Skeletal muscle tissue (tissue), 4 donors: ENCODE results near the gene TPT1. TPM values are rescaled to one million over a fixed set of nuclear protein-coding genes. Genes with fewer than 3 reads are reported as not detected.
A peak's percentile ranks its signal among the peaks of the same experiment; 100 is the strongest.
"Not testable (repeated sequence)": the region's sequence is repeated elsewhere in the genome, so short reads cannot be mapped to it uniquely, and the experiment has no call there.

ENCODE experiments used
- H3K27ac ChIP-seq: one replicate; pipeline ENCODE4 v1.7.0; 2013; ENCODE audit warnings: mild to moderate bottlenecking, low read depth, low read length, inconsistent platforms
- H3K27me3 ChIP-seq, 3 donors: one replicate each; pipeline ENCODE4 v1.7.0; 2013; ENCODE audit warnings: low read length in 3 of 3; ENCODE audit not compliant: control insufficient read depth in 3 of 3, insufficient read depth in 3 of 3
- H3K36me3 ChIP-seq, 3 donors: one replicate each; pipeline ENCODE4 v1.7.0; 2013; ENCODE audit warnings: low read length in 3 of 3; ENCODE audit not compliant: control insufficient read depth in 3 of 3, insufficient read depth in 3 of 3
- H3K4me1 ChIP-seq, 3 donors: one replicate each; pipeline ENCODE4 v1.7.0; 2013; ENCODE audit warnings: low read length in 3 of 3, mild to moderate bottlenecking in 3 of 3; ENCODE audit not compliant: control insufficient read depth in 3 of 3, insufficient read depth in 3 of 3
- H3K4me3 ChIP-seq, 3 donors: one replicate each; pipeline ENCODE4 v1.7.0; 2013; ENCODE audit warnings: low read length in 3 of 3
- H3K9ac ChIP-seq, 3 donors: one replicate each; pipeline ENCODE4 v1.7.0; 2013; ENCODE audit warnings: low read length in 3 of 3, mild to moderate bottlenecking in 3 of 3, moderate library complexity in 2 of 3, low read depth in 1 of 3
- H3K9me3 ChIP-seq, 3 donors: one replicate each; pipeline ENCODE4 v1.7.0; 2013; ENCODE audit warnings: low read length in 3 of 3; ENCODE audit not compliant: control insufficient read depth in 3 of 3
- total RNA-seq: library from RNA; depleted of rRNA; stranded (reverse); fragments of >200 nt; gene quantifications from one replicate; pipeline ENCODE4 v1.2.3, GENCODE V29; 2014
- donor health status: Osteomylitis.

The TPT1 gene
- 4,283 TPM for total RNA-seq

DNA sequence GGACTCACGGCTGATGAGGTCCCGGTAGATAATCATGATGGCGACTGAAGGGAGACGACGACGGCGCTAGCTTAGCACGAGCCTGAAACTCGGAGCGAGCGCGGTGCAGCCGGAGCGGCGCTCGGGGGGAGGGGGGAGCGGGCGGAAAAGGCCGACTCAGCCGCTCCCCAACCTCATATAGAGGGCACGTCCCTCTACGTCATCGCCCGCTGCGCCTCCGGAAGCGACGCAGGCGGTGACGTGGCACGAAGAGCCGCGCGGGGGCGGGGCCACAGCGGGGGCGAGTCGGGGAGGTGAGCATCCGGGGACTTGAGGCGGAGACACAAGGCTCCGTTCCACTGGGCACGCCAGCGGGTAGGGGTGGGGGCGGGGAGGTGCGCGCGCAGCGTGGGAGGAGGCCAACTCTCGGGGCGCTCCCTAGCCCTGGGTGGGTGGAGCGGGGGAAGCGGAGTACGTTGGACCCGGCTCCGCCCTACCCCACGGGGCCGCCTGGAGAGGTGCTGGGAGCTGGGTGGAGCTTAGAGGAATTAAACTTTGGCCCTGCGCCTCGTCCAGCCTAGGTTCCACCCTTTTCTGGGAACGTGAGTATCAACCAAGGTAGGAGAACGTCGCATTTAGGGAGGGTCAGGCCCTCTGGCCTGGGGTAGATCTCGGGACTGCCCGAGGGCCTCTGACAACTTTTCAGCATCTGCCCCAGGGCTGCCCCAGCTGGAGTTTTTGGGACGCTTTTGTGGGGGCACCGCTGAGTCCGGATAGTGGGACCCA is at the start of gene TPT1:
TPT1 (minus strand) TSS at position 150 of the 765 bp plus-strand sequence; CDS start at position 36, 114 bp downstream.
- Histone ChIP-seq H3K9me3 (no peaks in the 10 kb centered on the region), H3K27me3 (no peaks in the 10 kb centered on the region), H3K4me1 (peaks cover 42 to 50% (median 43%) of the 10 kb centered on the region in 3 donors), H3K9ac (peak within 1 kb of the TSS; percentile 98 to 100 (median 98)), H3K27ac (peak within 1 kb of the TSS; percentile 100), H3K4me3 (peak within 1 kb of the TSS; percentile 88 to 96 (median 91)), H3K36me3 (peaks cover 36 to 47% (median 45%) of the 10 kb centered on the region in 3 donors)

DNA sequence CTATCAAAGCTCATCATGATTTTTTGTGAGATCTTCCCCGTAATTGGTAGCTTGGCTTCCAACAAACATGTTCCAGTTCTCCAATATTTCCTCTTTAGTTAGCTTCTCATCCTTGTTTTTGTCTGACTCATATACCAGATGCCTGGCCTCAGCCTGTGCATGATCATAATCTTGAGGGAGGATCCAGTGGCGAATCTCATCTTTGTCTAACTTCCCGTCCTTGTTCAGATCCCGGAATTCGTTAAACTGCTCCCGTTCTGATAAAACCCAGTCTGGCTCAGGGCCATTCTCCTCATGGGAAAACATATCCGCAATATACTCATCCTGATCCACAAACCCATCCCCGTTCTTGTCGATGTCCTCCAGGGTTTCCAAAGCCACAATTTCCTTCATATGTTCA is 49.4 kb upstream of the TPT1 start:
- not testable (repeated sequence) for H3K9ac ChIP-seq, H3K9me3 ChIP-seq, H3K4me3 ChIP-seq, H3K27ac ChIP-seq, H3K27me3 ChIP-seq
- peaks cover 11 to 17% (median 14%) of the 10 kb centered on the region in 3 donors for H3K4me1 ChIP-seq
- H3K36me3 ChIP-seq: peaks cover 3 to 20% (median 9%) of the 10 kb centered on the region in 3 donors

DNA sequence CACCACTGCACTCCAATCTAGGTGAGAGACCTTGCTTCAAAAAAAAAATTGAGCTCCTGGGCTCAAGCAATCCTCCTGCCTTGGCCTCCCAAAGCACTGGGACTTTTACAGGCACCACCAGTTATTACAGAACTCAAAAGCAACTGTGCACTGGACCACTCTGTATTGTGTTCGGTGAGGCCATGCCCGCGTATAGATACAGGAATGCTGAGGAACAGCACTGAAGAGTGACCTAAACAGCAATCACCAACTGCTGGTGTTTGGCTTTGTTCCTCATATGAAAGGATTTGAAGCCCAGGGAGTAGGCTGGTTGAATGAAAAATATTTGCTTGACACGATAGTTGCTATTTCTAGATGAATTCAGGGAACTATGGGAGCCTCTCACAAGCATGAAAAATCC is 47.7 kb upstream of the TPT1 start:
- no peak overlapping the region for H3K4me3 ChIP-seq
- peaks cover 11 to 17% (median 13%) of the 10 kb centered on the region in 3 donors for H3K4me1 ChIP-seq
- H3K27me3 ChIP-seq: no peaks in the 10 kb centered on the region
- no peaks in the 10 kb centered on the region for H3K9me3 ChIP-seq
- H3K9ac ChIP-seq: no peak overlapping the region
- no peak overlapping the region for H3K27ac ChIP-seq
- peaks cover 4 to 17% (median 8%) of the 10 kb centered on the region in 3 donors for H3K36me3 ChIP-seq

DNA sequence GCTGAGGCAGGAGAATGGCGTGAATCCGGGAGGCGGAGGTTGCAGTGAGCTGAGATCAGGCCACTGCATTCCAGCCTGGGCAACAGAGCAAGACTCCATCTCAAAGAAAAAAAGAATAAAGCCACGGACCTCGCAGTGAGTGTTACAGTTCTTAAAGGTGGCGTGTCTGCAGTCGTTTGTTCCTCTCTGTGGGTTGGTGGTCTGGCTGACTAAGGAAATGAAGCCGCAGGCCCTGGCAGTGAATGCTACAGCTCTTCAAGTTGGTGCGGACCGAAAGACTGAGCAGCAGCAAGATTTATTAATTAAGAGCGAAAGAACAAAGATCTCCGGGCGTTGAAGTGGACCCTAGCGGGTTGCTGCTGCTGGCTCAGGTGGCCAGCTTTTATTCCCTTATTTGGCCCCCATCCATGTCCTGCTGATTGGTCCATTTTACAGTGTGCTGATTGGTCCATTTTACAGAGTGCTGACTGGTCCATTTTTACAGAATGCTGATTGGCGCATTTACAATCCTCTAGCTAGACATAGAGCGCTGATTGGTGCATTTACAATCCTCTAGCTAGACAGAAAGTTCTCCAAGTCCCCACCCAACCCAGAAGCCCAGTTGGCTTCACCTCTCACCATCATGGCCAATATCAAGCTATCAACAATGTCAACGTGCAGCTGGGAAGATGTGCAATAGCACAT is 46.1 kb upstream of the TPT1 start:
- H3K9me3 ChIP-seq, H3K4me1 ChIP-seq, H3K27me3 ChIP-seq, H3K9ac ChIP-seq, H3K27ac ChIP-seq, H3K4me3 ChIP-seq: not testable (repeated sequence)
- H3K36me3 ChIP-seq: peaks cover 4 to 14% (median 5%) of the 10 kb centered on the region in 3 donors

DNA sequence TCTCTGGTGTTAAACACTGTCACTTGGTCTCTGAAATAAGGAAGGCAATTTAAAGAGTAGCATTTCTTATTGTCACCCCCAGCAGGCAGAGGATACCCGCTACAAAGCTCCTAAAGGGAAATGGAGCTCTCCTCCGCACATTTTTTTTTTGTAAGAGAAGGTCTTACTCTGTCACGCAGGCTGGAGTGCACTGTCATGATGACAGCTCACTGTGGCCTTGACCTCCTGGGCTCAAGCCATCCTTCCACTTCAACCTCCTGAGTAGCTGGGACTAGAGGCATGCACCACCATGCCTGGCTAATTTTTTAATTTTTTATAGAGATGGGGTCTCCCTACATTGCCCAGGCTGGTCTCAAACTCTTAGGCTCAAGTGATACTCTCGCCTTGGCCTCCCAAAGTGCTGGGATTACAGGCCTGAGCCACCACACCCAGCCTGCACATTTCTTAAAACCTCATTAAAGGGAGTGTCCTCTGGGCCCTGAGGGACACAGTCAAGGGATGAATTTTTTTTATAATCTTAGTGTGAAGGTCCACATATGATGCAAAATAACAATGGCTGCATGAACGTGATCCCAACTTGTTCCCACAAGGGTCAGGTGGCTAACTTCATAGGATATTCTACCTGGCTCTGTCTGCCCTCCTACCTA is 45.0 kb upstream of the TPT1 start:
- H3K4me3 ChIP-seq: no peak overlapping the region
- H3K27ac ChIP-seq: peak overlapping the region; percentile 58
- peaks cover 4 to 14% (median 5%) of the 10 kb centered on the region in 3 donors for H3K36me3 ChIP-seq
- no peak overlapping the region for H3K9ac ChIP-seq
- H3K27me3 ChIP-seq: no peaks in the 10 kb centered on the region
- no peaks in the 10 kb centered on the region for H3K9me3 ChIP-seq
- H3K4me1 ChIP-seq: peaks cover 2 to 6% (median 4%) of the 10 kb centered on the region in 3 donors

DNA sequence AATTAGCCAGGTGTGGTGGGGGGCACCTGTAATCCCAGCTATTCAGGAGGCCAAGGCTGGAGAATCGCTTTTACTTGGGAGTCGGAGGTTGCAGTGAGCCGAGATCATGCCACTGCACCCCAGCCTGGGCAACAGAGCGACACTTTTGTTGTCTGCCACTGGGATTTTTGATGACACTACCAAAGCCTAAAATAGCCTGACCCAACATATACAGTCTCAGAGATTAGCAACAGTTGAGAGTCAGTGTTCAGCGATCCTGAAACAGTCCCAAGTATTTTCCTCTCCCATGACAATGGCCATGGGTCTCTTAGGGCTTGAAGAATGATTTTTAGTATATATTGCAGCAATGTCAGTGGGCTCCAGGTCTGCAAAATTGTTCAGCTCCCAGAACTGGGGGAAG is 44.3 kb upstream of the TPT1 start:
- H3K27ac ChIP-seq: peak overlapping the region; percentile 58
- H3K9me3 ChIP-seq: no peaks in the 10 kb centered on the region
- no peak overlapping the region for H3K9ac ChIP-seq

DNA sequence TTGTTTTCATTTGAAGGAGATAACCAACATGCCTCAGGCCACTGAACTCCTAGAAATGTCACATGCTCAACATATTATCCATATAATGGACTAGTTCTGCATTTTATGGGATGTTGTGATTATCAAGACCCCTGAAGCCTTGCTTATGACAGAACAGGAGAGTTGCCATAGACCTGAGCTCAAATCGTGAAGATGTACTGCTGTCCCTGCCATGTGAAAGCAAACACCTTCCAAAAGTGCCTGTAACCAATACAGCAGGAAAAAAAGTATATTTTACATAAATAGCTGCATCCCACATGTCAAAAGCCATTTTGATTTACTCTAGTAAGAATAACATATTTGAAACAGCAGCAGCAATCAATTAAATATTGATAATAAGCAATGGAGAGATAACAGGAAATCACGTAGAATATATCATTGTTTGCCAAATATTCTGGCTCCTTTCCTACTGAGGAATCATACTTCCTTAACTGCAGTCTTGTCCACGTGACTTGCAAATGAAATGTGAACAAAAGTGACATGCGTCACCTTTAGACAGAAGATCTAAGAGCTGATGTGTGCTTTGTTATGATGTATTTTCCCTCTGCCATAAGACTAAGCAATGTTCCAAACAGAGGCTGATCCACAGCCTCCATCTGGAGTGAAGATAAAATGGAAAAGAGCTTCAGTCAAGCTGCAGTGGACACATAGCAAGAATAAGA is 43.6 kb upstream of the TPT1 start:
- H3K27me3 ChIP-seq: no peaks in the 10 kb centered on the region
- H3K36me3 ChIP-seq: peaks cover 3 to 14% (median 4%) of the 10 kb centered on the region in 3 donors
- peak overlapping the region; percentile 58 for H3K27ac ChIP-seq
- no peaks in the 10 kb centered on the region for H3K9me3 ChIP-seq
- H3K4me3 ChIP-seq: no peak overlapping the region
- H3K4me1 ChIP-seq: peaks cover 2 to 6% (median 4%) of the 10 kb centered on the region in 3 donors
- no peak overlapping the region for H3K9ac ChIP-seq

More for the DNA sequence above, 44.3 kb upstream of the TPT1 start:
- Histone ChIP-seq H3K4me1 (peaks cover 2 to 6% (median 4%) of the 10 kb centered on the region in 3 donors), H3K4me3 (no peak overlapping the region), H3K36me3 (peaks cover 3 to 14% (median 4%) of the 10 kb centered on the region in 3 donors), H3K27me3 (no peaks in the 10 kb centered on the region)

DNA sequence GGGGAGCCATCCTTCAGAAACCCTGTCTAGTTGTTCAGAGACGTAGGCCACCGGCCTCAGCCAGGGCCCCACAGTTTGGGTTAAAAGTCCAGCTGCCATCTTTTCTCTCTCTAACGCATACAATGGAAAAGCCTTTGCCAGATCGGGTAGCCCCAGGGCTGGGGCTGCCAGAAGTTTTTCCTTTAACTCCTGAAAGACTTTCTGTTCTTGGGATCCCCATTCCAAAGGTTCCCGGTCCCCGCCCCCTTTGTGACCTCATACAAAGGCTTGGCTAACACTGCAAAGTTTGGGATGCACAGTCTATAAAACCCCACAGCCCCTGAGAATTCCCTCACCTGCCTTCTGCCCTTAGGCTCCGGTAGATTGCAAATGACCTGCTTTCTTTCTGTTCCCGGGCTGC is 41.8 kb upstream of the TPT1 start:
- not testable (repeated sequence) for H3K36me3 ChIP-seq, H3K9ac ChIP-seq, H3K9me3 ChIP-seq, H3K27ac ChIP-seq, H3K4me1 ChIP-seq, H3K27me3 ChIP-seq, H3K4me3 ChIP-seq

DNA sequence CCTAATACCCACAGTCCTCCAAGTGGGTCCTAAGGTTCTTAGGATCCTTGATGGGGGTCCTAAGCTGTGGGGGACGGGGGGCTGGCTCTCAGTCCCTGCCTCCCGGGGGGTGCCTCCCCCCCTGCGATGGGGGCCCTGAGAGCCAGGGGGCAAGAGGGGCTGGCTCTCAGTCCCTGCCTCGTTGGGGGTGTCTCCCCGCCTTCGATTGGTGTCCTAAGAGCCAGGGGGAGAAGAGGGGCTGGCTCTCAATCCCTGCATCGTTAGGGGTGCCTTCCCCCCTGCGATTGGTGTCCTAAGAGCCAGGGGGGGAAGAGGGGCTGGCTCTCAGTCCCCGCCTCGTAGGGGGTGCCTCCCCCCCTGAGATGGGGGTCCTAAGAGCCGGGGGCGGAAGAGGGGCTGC is 40.2 kb upstream of the TPT1 start:
- Histone ChIP-seq H3K4me3 (no peak overlapping the region), H3K27ac (no peak overlapping the region), H3K4me1 (peaks cover 2 to 6% (median 4%) of the 10 kb centered on the region in 3 donors), H3K9ac (no peak overlapping the region), H3K27me3 (no peaks in the 10 kb centered on the region), H3K9me3 (no peaks in the 10 kb centered on the region), H3K36me3 (peaks cover 0 to 4% (median 4%) of the 10 kb centered on the region in 3 donors)
